Erythroblast (primary cell): ENCODE measurements around the gene CCL21.

ENCODE experiments used
- DNase-seq, 2 experiments: peaks; one replicate each; lab custom pipeline; 2025; lab: John Stamatoyannopoulos, UW
- GATA1 ChIP-seq: IDR thresholded peaks from 2 replicates; pipeline ENCODE4 v1.6.1; 2011; ENCODE audit warnings: low read depth, mild to moderate bottlenecking, control low read depth, low read length, moderate library complexity
- POLR2A ChIP-seq: IDR thresholded peaks from 2 replicates; pipeline ENCODE4 v1.6.1; 2011; ENCODE audit warnings: mild to moderate bottlenecking, low read length

Gene CCL21

DNA sequence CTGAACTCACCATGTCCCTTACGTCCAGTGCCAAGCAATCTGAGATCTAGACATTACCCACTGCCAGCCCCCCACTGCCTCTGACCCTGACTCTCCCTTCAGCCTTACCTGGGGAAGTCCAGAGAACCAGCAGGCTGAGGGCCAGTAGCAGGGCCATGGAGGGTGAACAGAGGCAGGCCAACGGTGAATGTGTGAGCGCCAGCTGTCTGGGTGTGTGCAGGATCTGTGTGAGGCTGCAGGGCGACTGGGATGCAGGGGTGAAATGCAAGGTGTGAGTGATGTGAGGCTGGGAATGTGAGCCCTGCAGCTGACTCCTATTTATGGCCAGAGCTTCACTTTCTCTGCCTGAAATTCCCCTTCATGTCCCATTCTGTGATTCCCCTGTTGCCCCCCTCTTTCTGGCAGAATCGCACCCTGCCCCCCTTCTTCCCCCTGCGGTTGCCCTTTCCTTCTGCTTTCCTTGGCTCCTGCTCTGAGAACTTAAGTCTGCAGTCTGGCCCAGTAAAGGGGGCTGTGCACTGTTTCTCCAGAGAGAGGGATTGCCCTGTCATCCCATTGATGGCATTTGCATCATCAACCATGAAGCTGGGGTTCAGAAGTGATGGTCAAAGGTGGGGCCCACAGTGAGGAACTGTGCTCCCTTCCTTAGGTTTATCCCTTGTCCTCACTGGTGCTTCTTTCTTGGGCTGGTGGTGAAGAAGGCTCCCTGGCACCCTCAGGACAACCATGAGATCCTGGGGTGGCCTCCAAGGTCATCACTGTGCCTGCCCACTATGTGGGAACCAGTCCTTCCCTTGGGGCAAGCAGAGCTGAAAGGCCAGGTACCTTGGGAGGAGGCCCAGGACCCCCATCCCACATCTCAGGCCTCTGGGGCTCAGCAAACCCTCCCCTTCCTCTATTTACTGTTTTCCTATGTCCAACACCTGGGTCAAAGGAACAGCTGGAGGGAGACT is 18.7 kb downstream of the CCL21 start, which contains the start of gene CCL19:
Gene CCL19, minus strand, starts transcription at position 294 of the 953 bp plus-strand sequence. Its CDS starts 137 bp downstream, at position 157.
- no peak for TF ChIP-seq GATA1
- no peak for TF ChIP-seq POLR2A
- no peak for DNase-seq

DNA sequence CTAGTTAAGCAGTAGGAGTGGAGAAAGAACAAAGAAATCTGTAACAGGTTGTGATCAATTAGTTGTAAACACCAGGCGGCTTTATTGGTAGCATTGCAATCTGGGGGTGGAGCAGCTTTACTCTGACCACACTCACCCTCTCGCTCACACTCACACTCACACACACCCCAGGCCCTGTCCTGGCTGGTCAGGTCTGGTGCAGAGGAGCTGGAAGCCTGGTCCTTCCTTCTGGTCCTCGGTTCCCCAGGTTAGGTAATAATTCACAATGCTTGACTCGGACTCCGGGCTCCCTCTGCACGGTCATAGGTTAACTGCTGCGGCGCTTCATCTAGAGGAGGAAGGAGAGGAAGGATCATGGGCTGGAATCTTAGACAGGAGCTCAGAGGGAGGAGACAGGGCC is 20.4 kb downstream of the CCL21 start:
- TF ChIP-seq POLR2A: no peak
- no peak for TF ChIP-seq GATA1

DNA sequence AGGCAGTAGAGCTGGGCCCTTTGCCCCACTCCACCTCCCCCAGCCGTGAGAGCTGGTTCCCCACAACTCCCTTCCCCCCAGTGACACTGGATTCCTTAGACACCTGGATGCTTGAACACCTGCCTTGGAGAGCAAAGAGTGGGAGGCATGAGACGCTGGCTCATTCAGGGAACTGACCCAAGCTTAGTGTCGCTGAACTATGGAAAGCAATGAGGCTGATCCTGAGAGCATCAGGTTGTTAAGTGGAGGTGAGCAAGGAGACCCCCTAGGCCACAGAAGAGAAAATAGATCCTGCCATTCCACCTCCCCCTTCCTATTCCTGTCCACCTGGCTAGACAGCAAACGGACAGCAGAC is 20.8 kb downstream of the CCL21 start:
- TF ChIP-seq POLR2A (no peak), GATA1 (no peak)
- no peak for DNase-seq

More for the DNA sequence above, 20.4 kb downstream of the CCL21 start:
- no peak for DNase-seq

DNA sequence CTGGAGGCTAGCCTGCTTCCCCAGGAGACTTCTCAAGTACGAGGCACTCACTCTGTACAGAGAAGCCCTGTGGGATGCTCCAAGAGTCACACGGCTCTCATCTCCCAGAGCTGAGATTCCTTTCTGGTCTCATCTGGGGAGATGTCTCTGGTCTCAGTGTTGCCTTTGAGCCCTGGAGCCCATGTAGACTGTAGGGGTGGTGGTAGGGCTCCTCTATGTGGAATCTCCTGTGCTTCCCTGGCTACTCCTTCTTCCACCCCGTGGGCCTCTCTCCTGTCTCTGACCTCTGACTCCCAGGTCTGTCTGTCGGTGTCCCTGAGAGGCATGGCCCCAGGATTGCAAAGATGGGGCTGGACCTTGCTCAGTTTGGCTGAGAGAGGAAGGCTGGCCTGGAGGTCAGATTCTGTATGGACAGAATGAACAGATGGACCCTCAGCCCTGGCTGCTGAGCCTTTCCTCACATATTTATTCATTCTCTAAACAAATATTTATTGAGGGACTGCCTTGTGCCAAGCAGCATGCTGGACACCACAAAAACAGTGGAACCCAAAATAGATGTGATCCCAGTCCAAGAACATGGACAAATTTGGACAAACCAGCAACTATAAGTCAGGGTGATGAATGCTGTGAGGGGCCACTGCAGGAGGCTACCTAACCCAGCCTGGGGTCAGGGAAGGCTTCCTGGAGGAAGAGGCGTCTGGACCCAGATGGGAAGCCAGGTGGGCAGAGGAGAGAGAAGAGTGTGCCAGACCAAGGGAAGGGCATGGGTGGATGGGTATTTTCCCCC is 21.4 kb downstream of the CCL21 start:
- TF ChIP-seq GATA1 (no peak), POLR2A (no peak)
- DNase-seq: no peak

DNA sequence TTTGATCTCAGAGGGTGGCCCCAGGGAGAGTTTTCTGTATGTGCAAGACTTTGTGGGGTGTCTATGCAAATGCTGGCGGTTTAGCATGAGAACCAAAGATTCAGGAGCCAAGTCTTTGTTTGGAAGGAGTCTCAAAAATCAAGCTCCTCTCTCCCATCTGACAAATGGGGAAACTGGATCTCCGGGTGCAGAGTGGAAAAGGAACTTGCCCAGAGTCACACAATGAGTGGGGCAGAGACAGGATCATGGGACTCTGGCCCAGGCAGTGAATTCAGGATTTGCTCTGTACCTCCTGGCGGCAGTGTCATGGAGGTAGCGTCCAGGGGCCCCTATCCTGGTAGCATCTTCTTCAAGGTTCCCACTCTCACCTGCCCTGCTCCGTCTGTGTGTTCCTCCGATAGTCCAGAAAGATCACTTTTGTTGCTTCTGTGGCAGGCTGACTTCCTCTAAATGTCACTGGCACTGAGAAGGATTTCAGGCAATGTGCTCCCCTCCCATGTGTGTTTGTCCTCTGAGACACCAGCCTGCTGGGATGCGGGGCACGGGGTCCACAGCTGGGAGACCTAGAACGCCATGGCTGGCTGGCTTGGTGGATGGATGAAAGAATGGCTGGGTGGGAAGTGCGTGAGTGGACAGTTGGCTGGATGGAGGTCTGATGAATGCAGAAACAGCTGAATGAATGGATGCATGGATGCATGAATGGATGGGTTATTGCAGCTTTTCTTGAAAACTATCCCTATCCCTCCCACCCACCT is 22.5 kb downstream of the CCL21 start:
- no peak for DNase-seq
- TF ChIP-seq GATA1 (no peak), POLR2A (no peak)

DNA sequence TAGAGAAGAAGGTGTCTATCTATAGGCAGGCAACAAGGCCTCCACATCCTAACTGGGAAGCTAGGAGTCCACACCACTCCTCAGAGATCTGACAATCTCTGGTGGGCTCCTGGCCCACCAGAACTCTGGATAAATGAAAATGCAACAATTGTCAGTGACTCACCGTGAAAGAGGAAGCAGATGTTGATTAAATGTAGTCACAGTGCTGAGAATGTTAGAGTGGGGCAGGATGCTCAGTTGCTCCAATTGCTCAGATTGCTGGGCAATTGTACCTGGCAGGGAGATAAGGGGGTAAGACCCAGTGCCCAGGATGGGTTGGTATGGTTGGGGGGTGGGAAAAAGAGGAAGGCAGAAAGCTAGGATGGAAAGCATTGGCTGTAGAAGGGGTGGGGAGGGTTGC is 23.2 kb downstream of the CCL21 start:
- TF ChIP-seq GATA1 (no peak), POLR2A (no peak)
- DNase-seq: no peak

DNA sequence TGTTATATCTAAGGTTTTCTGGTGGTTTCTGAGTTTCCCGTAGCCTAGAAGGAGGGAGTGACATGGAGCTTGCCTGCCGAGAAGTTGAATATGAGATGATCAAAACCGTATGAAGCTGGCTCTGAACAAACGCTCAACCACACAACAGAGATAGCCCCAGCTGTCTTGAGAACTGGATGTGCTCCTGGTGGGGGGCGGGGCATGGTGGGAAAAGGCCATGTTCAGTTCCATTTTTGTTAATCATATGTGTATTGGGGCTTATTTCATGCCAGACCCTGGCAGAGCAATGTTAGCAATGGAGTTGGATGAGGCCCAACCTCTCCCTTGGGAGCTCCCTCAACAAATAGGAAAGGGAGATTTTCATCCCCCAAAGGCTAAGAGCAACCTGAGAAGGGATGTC is 23.7 kb downstream of the CCL21 start:
- TF ChIP-seq GATA1: no peak
- TF ChIP-seq POLR2A: no peak
- no peak for DNase-seq

DNA sequence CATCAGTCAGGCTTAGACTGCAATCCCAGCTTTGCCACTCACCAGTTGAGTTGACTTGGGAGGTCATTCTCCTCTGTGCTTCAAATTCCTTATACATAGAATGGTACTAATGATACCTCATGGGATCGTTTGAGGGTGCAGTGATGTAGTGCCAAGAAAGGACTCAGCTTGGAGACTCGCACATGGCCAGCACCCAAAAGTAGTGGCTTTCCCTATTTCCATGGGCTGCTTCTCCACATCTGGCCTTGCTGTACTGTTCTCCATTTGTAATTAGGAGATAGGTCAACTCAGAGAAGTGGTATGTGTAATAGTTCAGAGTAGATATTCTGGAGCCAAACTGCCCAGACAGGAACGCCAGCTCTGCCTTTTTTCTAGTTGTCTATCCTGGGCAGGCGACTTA is 24.3 kb downstream of the CCL21 start:
- TF ChIP-seq POLR2A: no peak
- no peak for TF ChIP-seq GATA1
- no peak for DNase-seq

DNA sequence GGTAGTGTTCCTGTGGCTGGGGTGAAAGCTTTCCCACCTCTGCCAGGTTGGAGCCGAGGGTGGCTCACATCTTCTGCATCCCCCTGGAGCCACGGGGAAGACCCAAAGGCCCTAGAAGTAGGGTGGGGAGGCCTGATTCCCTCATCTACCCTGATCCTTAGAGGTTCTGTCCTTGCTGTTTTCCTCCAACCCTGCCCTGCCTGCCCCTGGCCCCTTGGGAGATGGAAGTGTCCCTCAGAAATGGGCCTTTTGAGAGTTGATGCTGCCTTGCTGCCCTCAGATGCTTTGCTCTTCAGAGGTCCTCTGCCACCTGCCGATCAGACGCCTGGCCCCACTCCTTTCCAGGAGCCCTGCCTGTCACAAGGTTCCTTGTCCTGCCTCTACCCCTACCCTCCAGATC is 25.1 kb downstream of the CCL21 start:
- no peak for TF ChIP-seq GATA1
- TF ChIP-seq POLR2A: no peak
- no peak for DNase-seq

DNA sequence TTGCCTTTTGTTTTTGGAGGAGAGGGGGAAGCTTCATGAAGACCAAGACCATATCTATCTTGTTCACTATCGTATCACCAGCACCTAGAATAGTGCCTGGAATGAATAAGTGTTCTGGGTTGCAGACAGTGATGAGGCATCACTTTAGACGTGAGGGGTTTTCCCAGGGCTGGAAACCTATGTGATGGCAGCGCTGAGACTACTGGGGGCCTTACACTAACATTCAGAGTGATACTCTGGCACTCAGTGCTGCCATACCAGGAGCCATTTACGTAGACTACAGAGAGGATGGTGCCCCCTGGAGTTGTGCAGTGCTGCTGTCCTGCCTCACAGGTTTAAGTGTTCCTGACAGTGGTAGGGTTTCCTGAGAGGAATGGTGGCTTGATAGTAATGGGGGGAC is 25.8 kb downstream of the CCL21 start:
- TF ChIP-seq POLR2A (no peak), GATA1 (no peak)
- DNase-seq: no peak

DNA sequence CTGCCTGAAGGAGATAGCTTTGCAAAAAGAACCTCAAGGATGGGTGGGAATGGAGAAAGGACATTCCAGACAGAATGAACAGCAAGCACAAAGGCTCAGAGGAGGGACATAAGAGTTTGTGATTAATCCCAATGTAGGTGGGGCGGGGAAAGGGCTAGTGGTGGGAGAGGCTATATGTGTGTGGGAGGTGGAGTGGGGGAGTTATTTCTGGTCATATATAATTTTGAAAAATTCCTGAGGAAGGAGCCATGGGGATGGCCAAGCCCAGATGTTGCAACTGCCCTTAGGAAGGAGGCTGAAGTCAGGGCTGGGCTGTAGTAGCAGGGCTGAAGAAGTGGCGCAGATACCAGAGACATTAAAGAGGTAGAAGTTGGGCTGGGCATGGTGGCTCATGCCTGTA is 34.1 kb downstream of the CCL21 start:
- no peak for DNase-seq
- TF ChIP-seq POLR2A (no peak), GATA1 (no peak)

DNA sequence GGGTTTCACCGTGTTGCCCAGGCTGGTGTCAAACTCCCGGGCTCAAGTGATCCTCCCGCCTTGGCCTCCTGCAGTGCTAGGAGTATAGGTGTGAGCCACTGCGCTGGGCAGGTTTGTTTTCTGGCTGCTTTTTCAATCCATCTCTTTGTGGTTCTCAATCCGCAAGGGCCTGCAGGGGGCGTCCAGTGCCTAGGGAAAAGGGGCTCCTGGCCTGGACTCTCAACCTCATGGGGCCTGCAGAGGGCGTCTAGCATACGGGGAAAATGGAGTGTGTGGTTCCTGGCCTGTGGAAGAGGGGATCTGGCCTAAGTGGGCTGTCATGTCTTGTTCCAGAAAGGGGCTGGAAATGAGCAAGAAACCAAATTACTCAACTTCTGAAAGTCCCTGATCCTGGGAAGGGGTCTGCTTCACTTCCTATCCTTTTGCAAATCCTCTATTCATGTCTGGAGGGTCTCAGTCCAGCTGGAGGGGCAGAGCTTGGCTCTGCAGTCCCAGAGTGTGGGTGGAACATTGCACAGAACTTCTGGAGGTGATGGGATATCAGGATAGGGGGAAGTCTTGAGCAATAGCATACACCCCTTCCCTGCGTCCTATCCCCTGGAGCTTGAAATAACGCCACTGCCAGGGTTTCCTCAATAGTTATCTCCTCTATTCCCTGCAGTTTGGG is 34.8 kb downstream of the CCL21 start:
- TF ChIP-seq GATA1: no peak
- TF ChIP-seq POLR2A: no peak
- peak; percentile 74 to 80 for DNase-seq

DNA sequence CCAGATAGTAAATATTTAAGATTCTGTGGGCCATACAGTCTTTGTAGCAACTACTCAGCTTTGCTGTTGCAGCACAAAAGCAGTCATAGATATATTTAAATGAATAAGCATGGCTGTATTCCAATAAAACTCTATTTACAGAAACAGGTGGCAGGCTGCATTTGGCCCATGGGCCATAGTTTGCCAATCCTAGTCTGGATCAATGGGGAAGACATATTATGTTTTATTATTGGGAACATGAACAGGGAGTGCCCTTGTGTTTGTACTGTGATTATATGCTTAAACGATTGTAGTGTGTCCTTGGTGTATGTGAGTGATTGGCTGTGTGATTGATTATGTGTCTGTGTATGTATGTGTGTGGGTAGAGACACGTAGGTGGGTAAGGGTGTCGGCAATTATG is 35.5 kb downstream of the CCL21 start:
- DNase-seq: no peak
- TF ChIP-seq GATA1: no peak
- no peak for TF ChIP-seq POLR2A
